Lower lobe of right lung (tissue), 2 donors: ENCODE data around the gene HNRNPL. TPM values are rescaled to one million over a fixed set of nuclear protein-coding genes. Genes with fewer than 3 reads are reported as not detected.

Source experiments
- ATAC-seq, 2 donors: fragments of 200-7000 bp; cut with Tn5 transposase; one replicate each; pipeline ENCODE4 v1.9.1; 2020 to 2022; ENCODE audit warnings: mild to moderate bottlenecking in 2 of 2, moderate library complexity in 2 of 2
- DNase-seq: peaks from one replicate; pipeline ENCODE4 v3.0.0-alpha.2; 2020
- H3K27ac ChIP-seq: fragments of 200-600 bp; one replicate; pipeline ENCODE4 v1.8.0; 2022
- H3K27me3 ChIP-seq: fragments of 200-600 bp; one replicate; pipeline ENCODE4 v1.8.0; 2022; ENCODE audit warnings: low read depth
- H3K36me3 ChIP-seq: fragments of 200-600 bp; one replicate; pipeline ENCODE4 v1.8.0; 2022; ENCODE audit warnings: mild to moderate bottlenecking
- H3K4me1 ChIP-seq: fragments of 200-600 bp; one replicate; pipeline ENCODE4 v1.8.0; 2022
- H3K4me3 ChIP-seq: fragments of 200-600 bp; one replicate; pipeline ENCODE4 v1.8.0; 2022; ENCODE audit warnings: mild to moderate bottlenecking
- H3K9me3 ChIP-seq: fragments of 200-600 bp; one replicate; pipeline ENCODE4 v1.8.0; 2022
- intact Hi-C: fragments of 100-400 bp; cut with DNase I; formaldehyde crosslinking; loops from one replicate; pipeline ENCODE4 v1.11.0; 2022
- total RNA-seq: library from RNA; stranded (reverse); fragmentation: NEBNext Ultra II Directional; extraction: Animal tissue kit (Norgen Biotek cat#: 25700); gene quantifications from one replicate; pipeline ENCODE4 v1.2.1, GENCODE V29; 2021
- TF ChIP-seq, protein P1 (sequence below): fragments of 200-600 bp; IDR thresholded peaks from one replicate; pipeline ENCODE4 v1.8.0; 2022; ENCODE audit warnings: antibody characterized with exemption, mild to moderate bottlenecking
- donor health status: DM: no; HTN: yes; CAD: no; lungs with severe emphysema.

HNRNPL gene
- total RNA-seq, 1 donor from 2014 or later: 274 TPM

DNA sequence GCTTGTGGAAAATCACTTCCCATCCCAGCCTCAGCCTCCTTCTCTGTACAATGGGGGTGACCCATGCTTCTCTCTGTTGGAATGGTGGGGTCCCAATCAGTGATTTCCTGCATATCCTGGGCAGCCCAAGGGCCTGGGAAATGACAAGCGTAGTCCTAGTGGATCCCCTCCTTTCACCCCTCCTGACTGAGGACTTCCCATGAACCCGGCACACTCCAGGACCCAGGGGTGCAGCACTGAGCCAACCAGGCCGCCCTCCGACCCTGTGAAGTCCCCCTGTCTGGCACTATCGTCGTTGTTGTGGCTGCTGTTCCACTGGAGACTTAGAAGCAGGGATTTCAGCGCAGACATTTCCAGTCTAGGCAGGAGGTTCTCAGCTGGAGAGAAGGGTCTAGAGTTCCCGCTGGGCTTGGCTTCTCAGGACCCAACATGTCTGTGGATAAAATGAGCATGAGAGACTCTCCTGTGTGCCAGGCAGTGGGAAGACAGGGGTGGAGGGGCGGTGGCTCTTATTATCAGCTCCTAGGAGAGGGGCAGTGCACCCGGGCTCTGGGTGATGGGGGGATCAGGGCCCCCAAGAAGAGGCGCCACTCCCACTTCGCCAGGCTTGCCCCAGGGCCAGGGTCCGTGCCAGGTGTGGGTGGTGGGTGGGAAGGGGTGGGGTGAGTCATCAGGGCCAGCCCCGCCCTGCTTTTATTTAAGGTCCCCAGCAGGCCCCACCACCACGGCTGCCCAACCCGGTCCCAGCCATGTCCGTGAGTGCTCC lies 61.1 kb downstream of the HNRNPL start, which contains the start of gene LGALS7B:
LGALS7B (plus strand) TSS at position 723 of the 766 bp plus-strand sequence; CDS start at position 750, 27 bp downstream.
- ATAC-seq (no peak), DNase-seq (peak; percentile 25)
- TF ChIP-seq, protein P1, sequence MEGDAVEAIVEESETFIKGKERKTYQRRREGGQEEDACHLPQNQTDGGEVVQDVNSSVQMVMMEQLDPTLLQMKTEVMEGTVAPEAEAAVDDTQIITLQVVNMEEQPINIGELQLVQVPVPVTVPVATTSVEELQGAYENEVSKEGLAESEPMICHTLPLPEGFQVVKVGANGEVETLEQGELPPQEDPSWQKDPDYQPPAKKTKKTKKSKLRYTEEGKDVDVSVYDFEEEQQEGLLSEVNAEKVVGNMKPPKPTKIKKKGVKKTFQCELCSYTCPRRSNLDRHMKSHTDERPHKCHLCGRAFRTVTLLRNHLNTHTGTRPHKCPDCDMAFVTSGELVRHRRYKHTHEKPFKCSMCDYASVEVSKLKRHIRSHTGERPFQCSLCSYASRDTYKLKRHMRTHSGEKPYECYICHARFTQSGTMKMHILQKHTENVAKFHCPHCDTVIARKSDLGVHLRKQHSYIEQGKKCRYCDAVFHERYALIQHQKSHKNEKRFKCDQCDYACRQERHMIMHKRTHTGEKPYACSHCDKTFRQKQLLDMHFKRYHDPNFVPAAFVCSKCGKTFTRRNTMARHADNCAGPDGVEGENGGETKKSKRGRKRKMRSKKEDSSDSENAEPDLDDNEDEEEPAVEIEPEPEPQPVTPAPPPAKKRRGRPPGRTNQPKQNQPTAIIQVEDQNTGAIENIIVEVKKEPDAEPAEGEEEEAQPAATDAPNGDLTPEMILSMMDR: no peak
- H3K4me1 ChIP-seq: peaks cover 8% of the 10 kb centered on the region
- H3K4me3 ChIP-seq: no peak within 1 kb of the TSS
- no peak within 1 kb of the TSS for H3K27ac ChIP-seq
- no peaks in the 10 kb centered on the region for H3K27me3 ChIP-seq
- intact Hi-C loops: no loop called here
- H3K36me3 ChIP-seq: no peaks in the 10 kb centered on the region
- no peaks in the 10 kb centered on the region for H3K9me3 ChIP-seq

DNA sequence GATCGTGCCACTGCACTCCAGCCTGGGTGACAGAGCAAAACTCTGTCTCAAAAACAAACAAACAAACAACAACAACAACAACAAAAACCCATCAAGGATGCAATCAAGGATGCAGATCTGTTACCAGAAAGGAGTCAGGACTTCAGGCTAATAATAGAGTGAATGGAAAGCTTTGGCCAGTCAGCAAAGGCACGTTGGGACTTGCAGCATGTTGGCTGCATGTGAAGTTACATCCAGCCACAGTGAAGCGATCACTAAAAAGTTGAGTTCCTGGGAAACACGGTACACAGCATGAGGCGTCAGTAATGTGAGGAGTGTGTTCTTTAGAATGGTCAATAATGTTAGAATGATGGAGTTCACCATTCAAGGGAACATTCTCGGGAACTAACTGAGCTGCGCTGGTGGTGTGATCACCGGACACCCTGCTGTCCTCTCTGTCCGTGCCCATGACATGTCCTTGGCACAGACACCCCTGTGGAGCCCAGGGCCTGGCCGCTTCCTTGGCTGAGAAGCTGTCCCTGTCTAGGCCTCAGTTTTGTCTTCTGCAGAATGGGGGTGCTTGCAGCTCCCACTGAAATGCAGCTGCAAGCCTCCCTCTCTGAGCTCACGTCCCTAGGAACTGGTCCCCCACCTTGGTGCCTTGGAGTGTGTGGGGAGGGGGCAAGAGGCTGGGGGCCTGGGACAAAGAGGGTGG lies 63.1 kb downstream of the HNRNPL start:
- no peaks in the 10 kb centered on the region for H3K9me3 ChIP-seq
- intact Hi-C loops: no loop called here
- H3K4me1 ChIP-seq: no peaks in the 10 kb centered on the region
- TF ChIP-seq, protein P1: no peak
- no peaks in the 10 kb centered on the region for H3K27me3 ChIP-seq
- ATAC-seq (no peak), DNase-seq (peak; percentile 30)
- no peak overlapping the region for H3K4me3 ChIP-seq
- no peaks in the 10 kb centered on the region for H3K36me3 ChIP-seq
- no peak overlapping the region for H3K27ac ChIP-seq

Other genes starting within 250 kb of the HNRNPL start
- gene MAP4K1, start 232.0 kb downstream of the HNRNPL start, total RNA-seq: 11.4 TPM
- 229 TPM for gene EIF3K, start 230.8 kb downstream of the HNRNPL start, total RNA-seq
- gene ACTN4, start 202.3 kb downstream of the HNRNPL start, total RNA-seq: 454 TPM
- 18.2 TPM for gene CAPN12, start 105.5 kb downstream of the HNRNPL start, total RNA-seq
- gene LGALS7, start 76.5 kb downstream of the HNRNPL start, total RNA-seq: not detected
- gene LGALS7B, start 60.8 kb downstream of the HNRNPL start, total RNA-seq: not detected
- 4.2 TPM for gene LGALS4, start 37.0 kb downstream of the HNRNPL start, total RNA-seq
- gene ECH1, start 18.2 kb downstream of the HNRNPL start, total RNA-seq: 227 TPM
- 8.3 TPM for gene RINL, start 28.3 kb upstream of the HNRNPL start, total RNA-seq
- 60.1 TPM for gene SIRT2, start 49.6 kb upstream of the HNRNPL start, total RNA-seq
- 23.1 TPM for gene NFKBIB, start 50.0 kb upstream of the HNRNPL start, total RNA-seq
- not detected for gene CCER2, start 62.2 kb upstream of the HNRNPL start, total RNA-seq
- gene SARS2, start 80.8 kb upstream of the HNRNPL start, total RNA-seq: 21.0 TPM
- gene MRPS12, start 81.0 kb upstream of the HNRNPL start, total RNA-seq: 25.9 TPM
- 10.5 TPM for gene FBXO17, start 125.8 kb upstream of the HNRNPL start, total RNA-seq
- 6.4 TPM for gene FBXO27, start 182.6 kb upstream of the HNRNPL start, total RNA-seq
- gene ACP7, start 234.4 kb upstream of the HNRNPL start, total RNA-seq: not detected